RKO (cell line): Measurements from ENCODE around the gene GLMP.
A peak's percentile ranks its signal among the peaks of the same experiment; 100 is the strongest.

ENCODE experiments used
- DNase-seq: peaks from one replicate; pipeline ENCODE4 v3.0.0-alpha.2; 2016; ENCODE audit warnings: low spot score

GLMP gene

GRCh38 chr1:156285437-156285836 is 10.0 kb downstream of the GLMP start:
- DNase-seq = no peak

- DNase-seq = no peak
These were observed 10.7 kb downstream of the GLMP start for GRCh38 chr1:156284757-156285156.

- no peak for DNase-seq
These were observed 11.4 kb downstream of the GLMP start, which contains the start of gene TMEM79 for GRCh38 chr1:156284112-156284511. TSS of gene TMEM79 (plus strand) at chr1:156284325. CDS start at chr1:156285227, 902 bp downstream.

GRCh38 chr1:156283521-156283920 is 12.0 kb downstream of the GLMP start:
- DNase-seq = no peak

- DNase-seq = peak; percentile 98
These were observed 12.8 kb downstream of the GLMP start, which contains the start of gene SMG5 for GRCh38 chr1:156282479-156283222. TSS of gene SMG5 (minus strand) at chr1:156282825. CDS start at chr1:156282680, 145 bp downstream.

- DNase-seq = peak; percentile 75
These were observed 13.6 kb downstream of the GLMP start for GRCh38 chr1:156281693-156282478.

GRCh38 chr1:156281281-156281680 is 14.2 kb downstream of the GLMP start:
- DNase-seq = peak; percentile 80

GRCh38 chr1:156279837-156280236 is 15.6 kb downstream of the GLMP start:
- no peak for DNase-seq

GRCh38 chr1:156276966-156277381 is 18.5 kb downstream of the GLMP start:
- DNase-seq = no peak

GRCh38 chr1:156276532-156276931 is 18.9 kb downstream of the GLMP start:
- DNase-seq = no peak

- no peak for DNase-seq
These were observed 25.2 kb downstream of the GLMP start for GRCh38 chr1:156270314-156270713.

GRCh38 chr1:156268336-156268735 is 27.1 kb downstream of the GLMP start:
- peak; percentile 24 for DNase-seq

- no peak for DNase-seq
These were observed 29.4 kb downstream of the GLMP start for GRCh38 chr1:156266051-156266450.

GRCh38 chr1:156263288-156263655 is 32.2 kb downstream of the GLMP start:
- DNase-seq = no peak

- DNase-seq = peak; percentile 65
These were observed 32.8 kb downstream of the GLMP start for GRCh38 chr1:156262461-156263287.

- no peak for DNase-seq
These were observed 34.6 kb downstream of the GLMP start for GRCh38 chr1:156260896-156261295.

- DNase-seq = no peak
These were observed 35.7 kb downstream of the GLMP start for GRCh38 chr1:156259805-156260204.

GRCh38 chr1:156258859-156259258 is 36.6 kb downstream of the GLMP start:
- DNase-seq = no peak

GRCh38 chr1:156257711-156258110 is 37.8 kb downstream of the GLMP start:
- DNase-seq = no peak

- no peak for DNase-seq
These were observed 41.8 kb downstream of the GLMP start for GRCh38 chr1:156253634-156254033.

GRCh38 chr1:156251527-156251926 is 44.0 kb downstream of the GLMP start:
- DNase-seq = no peak

- DNase-seq = no peak
These were observed 45.9 kb downstream of the GLMP start for GRCh38 chr1:156249593-156249992.
